Mesendoderm (in vitro differentiated cells): ENCODE data around the gene RFX3.

Experiments
- DNase-seq: peaks from one replicate; pipeline ENCODE4 v3.0.0; 2013
- H2AK5ac ChIP-seq: 2 replicates; pipeline ENCODE4 v1.6.1; 2013; ENCODE audit warnings: low read length, inconsistent platforms
- H2BK120ac ChIP-seq: 2 replicates; pipeline ENCODE4 v1.6.1; 2013; ENCODE audit warnings: low read depth, mild to moderate bottlenecking, low read length, moderate library complexity, mixed read lengths
- H2BK15ac ChIP-seq: replicated peaks from 2 replicates; pipeline ENCODE4 v1.6.1; 2013; ENCODE audit warnings: low read depth, mild to moderate bottlenecking, moderate library complexity
- H2BK5ac ChIP-seq: 2 replicates; pipeline ENCODE4 v1.6.1; 2013; ENCODE audit warnings: low read length, inconsistent platforms
- H3K18ac ChIP-seq: 2 replicates; pipeline ENCODE4 v1.6.1; 2013; ENCODE audit warnings: mild to moderate bottlenecking, low read length, mixed read lengths
- H3K23ac ChIP-seq: one replicate; pipeline ENCODE4 v1.6.1; 2013; ENCODE audit warnings: low read length
- H3K27ac ChIP-seq: 2 replicates; pipeline ENCODE4 v1.5.1; 2013; ENCODE audit warnings: low read depth, mild to moderate bottlenecking, inconsistent platforms, low read length, moderate library complexity
- H3K27me3 ChIP-seq: 2 replicates; pipeline ENCODE4 v1.6.1; 2013; ENCODE audit warnings: low read length, control low read depth, mild to moderate bottlenecking, inconsistent platforms; ENCODE audit not compliant: insufficient read depth, poor library complexity
- H3K36me3 ChIP-seq: 2 replicates; pipeline ENCODE4 v1.6.1; 2013; ENCODE audit warnings: low read length, inconsistent platforms; ENCODE audit not compliant: control insufficient read depth, insufficient read depth
- H3K4ac ChIP-seq: one replicate; pipeline ENCODE4 v1.6.1; 2013; ENCODE audit warnings: low read depth, mild to moderate bottlenecking, low read length, moderate library complexity
- H3K4me1 ChIP-seq: 2 replicates; pipeline ENCODE4 v1.6.1; 2013; ENCODE audit warnings: low read depth, low read length, inconsistent platforms; ENCODE audit not compliant: control insufficient read depth
- H3K4me2 ChIP-seq: 2 replicates; pipeline ENCODE4 v1.6.1; 2013; ENCODE audit warnings: low read length
- H3K4me3 ChIP-seq: 2 replicates; pipeline ENCODE4 v1.5.1; 2013; ENCODE audit warnings: mild to moderate bottlenecking, low read length
- H3K56ac ChIP-seq: one replicate; pipeline ENCODE4 v1.6.1; 2013; ENCODE audit warnings: low read length
- H3K79me1 ChIP-seq: 2 replicates; pipeline ENCODE4 v1.6.1; 2013; ENCODE audit warnings: low read length, inconsistent platforms
- H3K79me2 ChIP-seq: 2 replicates; pipeline ENCODE4 v1.6.1; 2013; ENCODE audit warnings: mild to moderate bottlenecking, low read length; ENCODE audit not compliant: control insufficient read depth, insufficient read depth
- H3K9ac ChIP-seq: 2 replicates; pipeline ENCODE4 v1.6.1; 2013; ENCODE audit warnings: low read length, inconsistent platforms
- H4K5ac ChIP-seq: one replicate; pipeline ENCODE4 v1.6.1; 2013; ENCODE audit warnings: low read length
- H4K8ac ChIP-seq: one replicate; pipeline ENCODE4 v1.6.1; 2013; ENCODE audit warnings: low read depth, mild to moderate bottlenecking, control low read depth, low read length, moderate library complexity
- WGBS: extraction: QIAGEN DNeasy Blood & Tissue Kit; methylation state at CpG from one replicate; pipeline ENCODE4 v1.1.7; 2013; ENCODE audit warnings: low lambda C conversion rate, missing lambda C conversion rate; ENCODE audit not compliant: insufficient coverage; ENCODE audit errors: extremely low coverage; 5-methylcytosine and 5-hydroxymethylcytosine counted together

RFX3 gene

DNA sequence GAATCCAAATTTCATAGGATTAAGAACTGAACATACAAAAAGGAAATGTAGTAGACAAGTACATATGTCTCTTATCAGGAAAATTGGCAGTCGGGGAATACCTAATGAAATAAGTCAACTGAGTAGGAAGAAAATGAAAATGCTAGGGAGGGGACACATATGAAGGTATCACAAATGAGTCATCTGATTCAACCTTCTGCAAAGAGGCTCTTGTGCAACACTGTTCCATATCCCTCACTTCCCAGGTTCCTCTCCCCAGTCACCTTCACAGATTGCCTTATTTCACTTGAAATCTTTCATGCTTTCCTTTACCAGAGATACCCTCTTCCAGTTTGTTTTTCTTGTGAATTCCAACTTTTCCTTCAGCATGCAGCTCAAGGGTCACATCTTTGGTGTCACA lies 139.0 kb downstream of the RFX3 start:
- no peak overlapping the region for H3K4me3 ChIP-seq
- no peak overlapping the region for H3K18ac ChIP-seq
- H3K4ac ChIP-seq, result no peak overlapping the region
- no peaks in the 10 kb centered on the region for H3K36me3 ChIP-seq
- H3K23ac ChIP-seq, result no peak overlapping the region
- no peaks in the 10 kb centered on the region for H3K79me1 ChIP-seq
- no peak overlapping the region for H3K9ac ChIP-seq
- H3K4me1 ChIP-seq, result no peaks in the 10 kb centered on the region
- no peak overlapping the region for H4K8ac ChIP-seq
- no peak overlapping the region for H2BK15ac ChIP-seq
- no peak overlapping the region for H3K56ac ChIP-seq
- DNase-seq, result no peak
- WGBS, result no CpG with 5 or more reads among the region's 1 CpG
- H3K79me2 ChIP-seq, result no peaks in the 10 kb centered on the region
- no peak overlapping the region for H3K27ac ChIP-seq
- H2AK5ac ChIP-seq, result no peak overlapping the region
- no peak overlapping the region for H2BK120ac ChIP-seq
- H3K4me2 ChIP-seq, result no peak overlapping the region
- H3K27me3 ChIP-seq, result no peaks in the 10 kb centered on the region
- no peak overlapping the region for H2BK5ac ChIP-seq
- no peak overlapping the region for H4K5ac ChIP-seq

DNA sequence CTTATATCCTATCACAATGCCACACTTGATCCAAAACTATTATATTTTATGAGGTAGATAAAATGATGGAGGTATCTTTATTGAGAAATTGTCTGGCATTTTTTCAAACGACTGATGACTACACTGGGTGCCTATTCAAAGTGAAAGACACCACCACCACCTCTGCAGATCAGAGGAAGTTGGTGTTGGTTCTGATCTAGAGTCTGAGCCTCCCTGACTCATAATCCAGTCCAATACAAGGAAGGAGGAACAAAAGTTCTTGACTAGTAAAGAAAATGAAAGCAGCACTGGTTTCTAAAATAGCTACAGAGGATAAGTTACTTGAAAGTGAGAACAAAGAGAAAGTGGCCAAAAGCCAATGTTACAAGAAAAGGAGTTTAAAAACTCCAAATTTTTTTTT lies 139.9 kb downstream of the RFX3 start:
- no peaks in the 10 kb centered on the region for H3K4me1 ChIP-seq
- no peak overlapping the region for H3K27ac ChIP-seq
- H3K79me1 ChIP-seq, result no peaks in the 10 kb centered on the region
- H4K8ac ChIP-seq, result no peak overlapping the region
- H2AK5ac ChIP-seq, result no peak overlapping the region
- no peak overlapping the region for H3K56ac ChIP-seq
- no peak overlapping the region for H3K4me3 ChIP-seq
- no peak for DNase-seq
- H3K4ac ChIP-seq, result no peak overlapping the region
- no peak overlapping the region for H4K5ac ChIP-seq
- no peaks in the 10 kb centered on the region for H3K27me3 ChIP-seq
- no CpG with 5 or more reads among the region's 1 CpG for WGBS
- no peak overlapping the region for H3K23ac ChIP-seq
- H2BK15ac ChIP-seq, result no peak overlapping the region
- no peak overlapping the region for H3K9ac ChIP-seq
- H3K36me3 ChIP-seq, result no peaks in the 10 kb centered on the region
- no peak overlapping the region for H3K4me2 ChIP-seq
- H3K79me2 ChIP-seq, result no peaks in the 10 kb centered on the region
- no peak overlapping the region for H2BK5ac ChIP-seq
- H3K18ac ChIP-seq, result no peak overlapping the region
- H2BK120ac ChIP-seq, result no peak overlapping the region

DNA sequence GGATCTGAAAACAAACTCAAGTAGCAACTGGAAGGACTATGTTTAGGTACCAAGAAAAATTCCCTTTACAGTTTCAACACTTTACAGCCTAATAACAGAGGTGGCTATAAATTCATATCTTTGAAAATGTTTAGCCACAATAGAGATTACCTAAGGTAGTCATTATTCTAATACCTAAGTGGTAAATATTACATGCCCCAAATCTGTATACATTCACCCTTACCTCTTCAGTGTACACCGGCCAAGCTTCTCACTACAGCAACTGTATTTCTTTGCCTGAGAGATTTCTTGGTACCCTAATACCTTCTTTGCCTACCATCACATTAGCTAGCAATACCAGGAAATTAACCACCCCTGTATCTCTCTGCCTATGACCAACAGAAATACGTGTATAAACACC lies 154.0 kb downstream of the RFX3 start:
- Histone ChIP-seq H3K4ac (no peak overlapping the region), H3K56ac (no peak overlapping the region), H3K9ac (no peak overlapping the region), H3K36me3 (no peaks in the 10 kb centered on the region), H4K8ac (no peak overlapping the region), H2BK120ac (no peak overlapping the region), H2BK15ac (no peak overlapping the region), H3K79me1 (no peaks in the 10 kb centered on the region), H4K5ac (no peak overlapping the region), H2BK5ac (no peak overlapping the region), H3K27me3 (no peaks in the 10 kb centered on the region), H3K27ac (no peak overlapping the region), H3K79me2 (no peaks in the 10 kb centered on the region), H3K18ac (no peak overlapping the region), H3K4me1 (no peaks in the 10 kb centered on the region), H3K4me2 (no peak overlapping the region), H3K4me3 (no peak overlapping the region), H2AK5ac (no peak overlapping the region), H3K23ac (no peak overlapping the region)
- WGBS, result no CpG with 5 or more reads among the region's 2 CpGs
- DNase-seq, result no peak

DNA sequence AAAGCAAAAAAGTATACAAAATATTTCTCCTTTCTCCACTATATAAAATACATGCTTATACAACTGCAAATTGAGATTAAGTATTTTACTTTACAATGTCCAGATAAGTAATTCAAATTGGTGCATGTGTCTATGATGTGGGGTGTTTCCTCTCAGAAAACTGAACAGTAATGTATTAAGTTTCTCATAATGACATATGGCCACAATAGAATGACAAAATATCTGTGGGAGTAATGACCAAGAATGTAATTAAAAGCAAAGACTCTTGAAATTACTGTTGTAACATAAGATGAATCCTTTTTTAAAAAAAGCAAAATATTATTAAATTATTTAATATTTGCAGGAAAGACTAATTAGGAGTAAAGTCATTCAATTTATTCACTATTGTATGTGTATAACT lies 155.1 kb downstream of the RFX3 start:
- no peaks in the 10 kb centered on the region for H3K4me1 ChIP-seq
- H2BK5ac ChIP-seq, result no peak overlapping the region
- H3K27me3 ChIP-seq, result no peaks in the 10 kb centered on the region
- H4K8ac ChIP-seq, result no peak overlapping the region
- no peak for DNase-seq
- no peaks in the 10 kb centered on the region for H3K79me2 ChIP-seq
- H2BK120ac ChIP-seq, result no peak overlapping the region
- no peak overlapping the region for H3K4me3 ChIP-seq
- no peak overlapping the region for H3K56ac ChIP-seq
- H3K4me2 ChIP-seq, result no peak overlapping the region
- no peak overlapping the region for H3K9ac ChIP-seq
- H3K18ac ChIP-seq, result no peak overlapping the region
- no peak overlapping the region for H3K23ac ChIP-seq
- no peaks in the 10 kb centered on the region for H3K36me3 ChIP-seq
- H2BK15ac ChIP-seq, result no peak overlapping the region
- no peak overlapping the region for H3K4ac ChIP-seq
- no peak overlapping the region for H3K27ac ChIP-seq
- no peak overlapping the region for H2AK5ac ChIP-seq
- no peaks in the 10 kb centered on the region for H3K79me1 ChIP-seq
- no peak overlapping the region for H4K5ac ChIP-seq

DNA sequence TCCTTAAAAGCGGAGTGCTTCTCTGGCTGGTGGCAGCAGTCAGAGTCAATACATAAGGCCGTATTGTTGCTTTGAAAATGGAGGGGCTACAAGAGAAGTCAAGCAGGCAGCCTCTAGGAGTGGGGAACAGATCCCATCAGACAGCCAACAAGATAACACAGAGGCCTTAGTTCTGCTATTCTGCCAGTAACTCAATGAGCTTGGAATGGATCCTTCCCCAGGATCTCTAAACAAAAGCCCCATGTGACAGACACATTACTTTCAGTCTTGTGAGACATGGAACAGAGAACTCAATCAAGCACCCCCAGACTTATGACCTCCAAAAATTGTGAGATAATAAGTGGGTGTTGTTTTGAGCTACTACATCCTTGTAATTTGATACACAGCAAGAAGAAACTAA lies 158.6 kb downstream of the RFX3 start:
- Histone ChIP-seq H3K27ac (no peak overlapping the region), H3K4me3 (no peak overlapping the region), H4K8ac (no peak overlapping the region), H3K79me2 (no peaks in the 10 kb centered on the region), H3K9ac (no peak overlapping the region), H3K4me2 (no peak overlapping the region), H2BK120ac (no peak overlapping the region), H4K5ac (no peak overlapping the region), H2AK5ac (no peak overlapping the region), H3K27me3 (no peaks in the 10 kb centered on the region), H2BK5ac (no peak overlapping the region), H3K4ac (no peak overlapping the region), H3K36me3 (no peaks in the 10 kb centered on the region), H3K18ac (no peak overlapping the region), H3K79me1 (no peaks in the 10 kb centered on the region), H3K4me1 (no peaks in the 10 kb centered on the region), H3K23ac (no peak overlapping the region), H2BK15ac (no peak overlapping the region), H3K56ac (no peak overlapping the region)
- peak; percentile 64 for DNase-seq
- no CpG with 5 or more reads among the region's 2 CpGs for WGBS

DNA sequence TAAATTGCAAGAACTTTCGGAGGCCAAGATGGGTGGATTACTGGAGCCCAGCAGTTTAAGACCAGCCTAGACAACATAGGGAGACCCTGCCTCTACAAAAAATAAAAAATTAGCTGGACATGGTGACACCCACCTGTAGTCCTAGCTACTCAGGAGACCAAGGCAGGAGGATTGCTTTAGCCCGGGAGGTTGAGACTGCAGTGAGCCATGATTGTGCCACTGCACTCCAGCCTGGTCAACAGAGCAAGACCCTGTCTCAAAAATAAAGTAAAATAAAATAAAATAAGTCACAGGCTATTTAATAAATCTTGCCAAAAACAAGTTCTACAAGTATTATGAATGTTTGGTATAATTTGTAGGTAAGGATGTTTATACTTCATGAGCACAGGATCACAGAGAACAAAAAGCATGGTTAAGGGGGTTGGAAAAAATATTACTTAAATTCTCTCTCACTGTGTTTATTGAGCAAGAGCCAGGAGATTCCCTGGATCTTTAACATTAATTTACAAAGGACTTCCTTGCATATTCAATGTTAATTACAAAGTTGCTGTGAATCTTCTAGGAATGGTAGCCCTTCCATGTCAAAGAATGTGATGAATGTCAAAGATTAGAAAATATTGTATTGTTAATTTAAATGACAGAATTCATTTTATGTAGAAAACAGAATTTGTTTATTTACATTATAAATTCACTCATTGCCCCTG lies 164.0 kb downstream of the RFX3 start:
- H3K4ac ChIP-seq, result peak overlapping the region; percentile 99
- no peak overlapping the region for H3K9ac ChIP-seq
- no peaks in the 10 kb centered on the region for H3K79me1 ChIP-seq
- no CpG with 5 or more reads among the region's 2 CpGs for WGBS
- no peaks in the 10 kb centered on the region for H3K79me2 ChIP-seq
- peak overlapping the region; percentile 92 for H3K18ac ChIP-seq
- H3K56ac ChIP-seq, result peak overlapping the region; percentile 28
- H3K4me3 ChIP-seq, result no peak overlapping the region
- DNase-seq, result peak; percentile 61
- H3K4me1 ChIP-seq, result no peaks in the 10 kb centered on the region
- H2AK5ac ChIP-seq, result no peak overlapping the region
- no peaks in the 10 kb centered on the region for H3K36me3 ChIP-seq
- H3K27me3 ChIP-seq, result no peaks in the 10 kb centered on the region
- no peak overlapping the region for H3K4me2 ChIP-seq
- no peak overlapping the region for H4K8ac ChIP-seq
- H2BK120ac ChIP-seq, result peak overlapping the region; percentile 45
- H2BK15ac ChIP-seq, result no peak overlapping the region
- H3K23ac ChIP-seq, result no peak overlapping the region
- H2BK5ac ChIP-seq, result peak overlapping the region; percentile 52
- H4K5ac ChIP-seq, result no peak overlapping the region
- H3K27ac ChIP-seq, result peak overlapping the region; percentile 40
